Calu3 (cell line): ENCODE measurements around the gene ATG2B. TPM values are rescaled to one million over a fixed set of nuclear protein-coding genes. Genes with fewer than 3 reads are reported as not detected.
A peak's percentile ranks its signal among the peaks of the same experiment; 100 is the strongest.

Experiments used
- BruUV-seq: library from RNA; stranded (reverse); fragments of 400-500 nt; replicated peaks from 2 replicates; lab custom pipeline; 2021; lab: Mats Ljungman, UMichigan
- CTCF ChIA-PET: fragments of 300-600 bp; sonication (Branson Sonifier 250); formaldehyde crosslinking; loops from one replicate; lab custom pipeline; 2022; ENCODE audit warnings: antibody characterized with exemption; lab: Charles Lee
- DNase-seq: peaks from one replicate; pipeline ENCODE4 v3.0.0; 2022
- H3K27ac Mint-ChIP-seq: one replicate; pipeline ENCODE4 v1.8.0; 2022; ENCODE audit warnings: mixed read lengths; ENCODE audit not compliant: unreplicated experiment
- H3K27me3 Mint-ChIP-seq: one replicate; pipeline ENCODE4 v1.8.0; 2022; ENCODE audit warnings: mixed read lengths; ENCODE audit not compliant: unreplicated experiment
- H3K36me3 Mint-ChIP-seq: one replicate; pipeline ENCODE4 v1.8.0; 2022; ENCODE audit warnings: mild to moderate bottlenecking, moderate library complexity, mixed read lengths; ENCODE audit not compliant: insufficient read depth, unreplicated experiment
- H3K4me1 Mint-ChIP-seq: one replicate; pipeline ENCODE4 v1.8.0; 2022; ENCODE audit warnings: mild to moderate bottlenecking, low read depth, mixed read lengths; ENCODE audit not compliant: unreplicated experiment
- H3K4me3 Mint-ChIP-seq: one replicate; pipeline ENCODE4 v1.8.0; 2022; ENCODE audit warnings: mild to moderate bottlenecking, low read depth, moderate library complexity, mixed read lengths; ENCODE audit not compliant: unreplicated experiment
- H3K9me3 Mint-ChIP-seq: one replicate; pipeline ENCODE4 v1.8.0; 2022; ENCODE audit warnings: low read depth, mixed read lengths; ENCODE audit not compliant: unreplicated experiment
- CTCF ChIP-seq: fragments of 200-600 bp; IDR thresholded peaks from one replicate; pipeline ENCODE4 v1.8.0; 2022; ENCODE audit warnings: antibody characterized with exemption; ENCODE audit not compliant: unreplicated experiment
- intact Hi-C: fragments of 100-400 bp; cut with micrococcal nuclease; formaldehyde crosslinking; loops from one replicate; pipeline ENCODE4 v1.10.0; 2022; ENCODE audit not compliant: unreplicated experiment
- total RNA-seq: library from RNA; stranded (reverse); gene quantifications from 2 replicates; pipeline ENCODE4 v1.2.3, GENCODE V29; 2022

Gene ATG2B
- total RNA-seq, 1 experiment from 2014 or later: 14.5 TPM

GRCh38 chr14:96309896-96310330, 53.2 kb downstream of the ATG2B start:
- intact Hi-C loops: loop anchor here (5.0 kb wide), 1 partner anchor 52 kb away; the partner anchor contains the start of genes ATG2B and GSKIP
- peaks cover 30% of the 10 kb centered on the region for H3K4me1 Mint-ChIP-seq
- no peak for TF ChIP-seq CTCF
- H3K4me3 Mint-ChIP-seq: peak overlapping the region; percentile 67
- CTCF ChIA-PET: interaction anchor here (1.0 to 1.5 kb wide), 3 partner anchors 10 to 114 kb away, joined by 3 to 4 read pairs (median 3); partner anchors contain the start of gene BDKRB2
- H3K9me3 Mint-ChIP-seq: no peaks in the 10 kb centered on the region
- peak; percentile 19 for DNase-seq
- no TSS peak for BruUV-seq
- peak overlapping the region; percentile 98 for H3K27ac Mint-ChIP-seq
- no peaks in the 10 kb centered on the region for H3K27me3 Mint-ChIP-seq
- H3K36me3 Mint-ChIP-seq: peaks cover 17% of the 10 kb centered on the region

GRCh38 chr14:96309133-96309895, 53.8 kb downstream of the ATG2B start:
- BruUV-seq: no TSS peak
- Mint-ChIP-seq H3K27ac (peak overlapping the region; percentile 98), H3K4me1 (peaks cover 30% of the 10 kb centered on the region), H3K4me3 (peak overlapping the region; percentile 67), H3K36me3 (peaks cover 17% of the 10 kb centered on the region), H3K27me3 (no peaks in the 10 kb centered on the region), H3K9me3 (no peaks in the 10 kb centered on the region)
- intact Hi-C loops: loop anchor here (5.0 kb wide), 1 partner anchor 53 kb away; the partner anchor contains the start of genes ATG2B and GSKIP
- peak; percentile 24 for DNase-seq
- CTCF ChIA-PET: interaction anchor here (0.6 to 1.5 kb wide), 4 partner anchors 10 to 115 kb away, joined by 3 to 5 read pairs (median 4); partner anchors contain the start of gene BDKRB2
- no peak for TF ChIP-seq CTCF

GRCh38 chr14:96307434-96307833, 55.7 kb downstream of the ATG2B start:
- Mint-ChIP-seq H3K4me3 (no peak overlapping the region), H3K4me1 (peaks cover 30% of the 10 kb centered on the region), H3K9me3 (no peaks in the 10 kb centered on the region), H3K27ac (no peak overlapping the region), H3K27me3 (no peaks in the 10 kb centered on the region), H3K36me3 (peaks cover 17% of the 10 kb centered on the region)
- BruUV-seq: no TSS peak
- TF ChIP-seq CTCF: no peak
- intact Hi-C loops: loop anchor here (5.0 kb wide), 1 partner anchor 55 kb away; the partner anchor contains the start of genes ATG2B and GSKIP
- DNase-seq: no peak
- CTCF ChIA-PET: interaction anchor here (1.4 kb wide), 1 partner anchor 9 kb away, joined by 3 read pairs; no protein-coding TSS in a partner anchor

GRCh38 chr14:96304956-96305355, 58.2 kb downstream of the ATG2B start:
- no peaks in the 10 kb centered on the region for H3K9me3 Mint-ChIP-seq
- CTCF ChIA-PET: no interaction called here
- H3K27me3 Mint-ChIP-seq: no peaks in the 10 kb centered on the region
- no peak overlapping the region for H3K27ac Mint-ChIP-seq
- TF ChIP-seq CTCF: no peak
- no peak overlapping the region for H3K4me3 Mint-ChIP-seq
- peaks cover 22% of the 10 kb centered on the region for H3K4me1 Mint-ChIP-seq
- peak; percentile 6 for DNase-seq
- intact Hi-C loops: loop anchor here (5.0 kb wide), 1 partner anchor 57 kb away; the partner anchor contains the start of genes ATG2B and GSKIP
- BruUV-seq: no TSS peak
- peaks cover 13% of the 10 kb centered on the region for H3K36me3 Mint-ChIP-seq
